CD4-positive, CD25-positive, alpha-beta regulatory T cell (primary cell): Measurements from ENCODE around the gene FEM1C. TPM values are rescaled to one million over a fixed set of nuclear protein-coding genes. Genes with fewer than 3 reads are reported as not detected.

Source experiments
- ATAC-seq, 2 donors: fragments of 150-1000 bp; cut with Tn5 transposase; one replicate each; pipeline ENCODE4 v1.10.0; 2021; ENCODE audit warnings: low read depth in 2 of 2, moderate number of reproducible peaks in 2 of 2, moderate library complexity in 1 of 2
- DNase-seq, 3 donors: peaks; one replicate each; pipeline versions ENCODE4 v3.0.0 to v3.0.0-alpha.2; 2012 to 2022; ENCODE audit warnings: mixed read lengths in 1 of 3
- H3K27ac ChIP-seq: one replicate; pipeline ENCODE4 v1.7.0; 2013; ENCODE audit warnings: mild to moderate bottlenecking, low read length; ENCODE audit not compliant: insufficient read depth, poor library complexity, severe bottlenecking
- H3K27me3 ChIP-seq: one replicate; pipeline ENCODE4 v1.7.0; 2013; ENCODE audit warnings: low read length; ENCODE audit not compliant: control insufficient read depth, insufficient read depth
- H3K36me3 ChIP-seq: one replicate; pipeline ENCODE4 v1.7.0; 2013; ENCODE audit warnings: mild to moderate bottlenecking, low read length, moderate library complexity; ENCODE audit not compliant: control insufficient read depth, insufficient read depth
- H3K4me1 ChIP-seq: 2 replicates; pipeline ENCODE4 v1.7.0; 2013; ENCODE audit warnings: mild to moderate bottlenecking, low read length; ENCODE audit not compliant: insufficient read depth, control insufficient read depth, poor library complexity, severe bottlenecking
- H3K4me3 ChIP-seq: one replicate; pipeline ENCODE4 v1.7.0; 2013; ENCODE audit warnings: low read depth, mild to moderate bottlenecking, low read length, moderate library complexity
- H3K9me3 ChIP-seq, 2 experiments: 1 replicate in 1 of 2; 2 replicates in 1 of 2; pipeline ENCODE4 v1.7.0; 2013; ENCODE audit warnings: low read length in 2 of 2, mild to moderate bottlenecking in 1 of 2, moderate library complexity in 1 of 2; ENCODE audit not compliant: control insufficient read depth in 2 of 2
- H3K27ac Mint-ChIP-seq, 3 donors: one replicate each; pipeline ENCODE4 v1.8.0; 2020 to 2022; ENCODE audit warnings: mild to moderate bottlenecking in 3 of 3, mixed read lengths in 3 of 3, moderate library complexity in 2 of 3
- H3K27me3 Mint-ChIP-seq: one replicate; pipeline ENCODE4 v1.8.0; 2022; ENCODE audit warnings: mild to moderate bottlenecking, mixed read lengths
- H3K36me3 Mint-ChIP-seq: one replicate; pipeline ENCODE4 v1.8.0; 2020; ENCODE audit warnings: mixed read lengths
- H3K4me1 Mint-ChIP-seq, 4 donors: one replicate each; pipeline ENCODE4 v1.8.0; 2020 to 2022; ENCODE audit warnings: mixed read lengths in 4 of 4, mild to moderate bottlenecking in 1 of 4
- H3K4me3 Mint-ChIP-seq, 4 donors: one replicate each; pipeline ENCODE4 v1.8.0; 2020 to 2022; ENCODE audit warnings: mild to moderate bottlenecking in 4 of 4, mixed read lengths in 4 of 4, moderate library complexity in 3 of 4
- H3K9me3 Mint-ChIP-seq, 7 donors: one replicate each; pipeline ENCODE4 v1.8.0; 2020 to 2022; ENCODE audit warnings: mixed read lengths in 7 of 7, mild to moderate bottlenecking in 3 of 7, moderate library complexity in 2 of 7
- polyA plus RNA-seq, 4 donors: library from polyadenylated mRNA; unstranded; fragments of 300-500 nt; fragmentation: Illumina TruSeq; gene quantifications; one replicate each; pipeline ENCODE4 v1.2.3, GENCODE V29; 2021
- total RNA-seq: library from RNA; stranded (reverse); gene quantifications from one replicate; pipeline ENCODE4 v1.2.3, GENCODE V29; 2022

FEM1C gene
- total and polyA plus RNA-seq, 5 donors from 2014 or later, result 0.65 to 40.1 (median 3.5) TPM

DNA sequence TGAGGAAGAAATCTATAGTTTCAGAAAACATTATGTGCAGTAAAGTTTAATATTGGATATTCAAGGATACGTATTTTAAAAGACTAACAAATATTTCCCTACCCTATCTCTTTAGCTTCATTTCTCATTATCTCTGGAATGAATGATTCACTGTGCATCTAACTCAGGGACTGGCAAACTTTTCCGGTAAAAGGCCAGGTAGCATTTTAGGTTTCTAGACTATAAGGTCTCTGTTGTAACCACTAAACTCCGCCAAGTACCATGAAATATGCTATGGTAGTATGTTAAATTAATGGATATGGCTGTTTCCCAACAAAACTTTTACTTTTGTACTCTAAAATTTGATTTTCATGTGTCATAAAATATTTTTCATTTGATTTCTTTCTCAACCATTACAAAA is 13.2 kb downstream of the FEM1C start:
- H3K27me3 ChIP-seq, result no peaks in the 10 kb centered on the region
- no peak overlapping the region for H3K4me3 ChIP-seq
- H3K4me3 Mint-ChIP-seq, result peak overlapping the region in 1 of 4 donors; percentile 56
- H3K27ac Mint-ChIP-seq, result no peak overlapping the region
- H3K4me1 Mint-ChIP-seq, result peaks cover 56 to 86% (median 77%) of the 10 kb centered on the region in 4 donors
- peaks cover 29% of the 10 kb centered on the region for H3K4me1 ChIP-seq
- H3K9me3 Mint-ChIP-seq, result no peaks in the 10 kb centered on the region
- H3K36me3 ChIP-seq, result peaks cover 25% of the 10 kb centered on the region
- no peak overlapping the region for H3K27ac ChIP-seq
- peaks cover 36% of the 10 kb centered on the region for H3K36me3 Mint-ChIP-seq
- no peaks in the 10 kb centered on the region for H3K27me3 Mint-ChIP-seq
- H3K9me3 ChIP-seq, result no peaks in the 10 kb centered on the region
- DNase-seq (no peak), ATAC-seq (no peak)

DNA sequence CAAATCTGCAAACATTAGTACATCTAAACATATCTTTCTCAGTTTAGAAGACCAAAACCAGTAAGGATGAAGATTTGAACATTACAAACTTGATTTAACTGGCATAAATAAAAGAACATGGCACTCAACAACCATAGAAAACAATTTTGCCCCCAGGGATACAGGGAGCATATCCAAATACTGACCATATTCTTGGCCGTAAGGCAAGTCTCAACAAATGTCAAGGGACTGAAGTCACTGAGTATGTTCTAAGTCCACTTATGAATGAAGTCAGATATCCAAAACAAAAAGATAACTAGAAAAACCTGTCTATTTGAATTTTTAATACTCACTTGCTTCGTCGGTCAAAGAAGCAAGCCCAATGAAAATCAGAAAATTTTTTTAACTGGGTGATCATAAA is 14.1 kb downstream of the FEM1C start:
- no peak overlapping the region for H3K27ac ChIP-seq
- no peak overlapping the region for H3K4me3 ChIP-seq
- Mint-ChIP-seq H3K9me3 (no peaks in the 10 kb centered on the region), H3K27ac (peak overlapping the region in 1 of 3 donors; percentile 29), H3K36me3 (peaks cover 28% of the 10 kb centered on the region), H3K4me1 (peaks cover 51 to 78% (median 72%) of the 10 kb centered on the region in 4 donors), H3K4me3 (no peak overlapping the region), H3K27me3 (no peaks in the 10 kb centered on the region)
- no peaks in the 10 kb centered on the region for H3K27me3 ChIP-seq
- peaks cover 23% of the 10 kb centered on the region for H3K36me3 ChIP-seq
- no peak for ATAC-seq
- no peaks in the 10 kb centered on the region for H3K9me3 ChIP-seq
- H3K4me1 ChIP-seq, result peaks cover 24% of the 10 kb centered on the region
- no peak for DNase-seq

DNA sequence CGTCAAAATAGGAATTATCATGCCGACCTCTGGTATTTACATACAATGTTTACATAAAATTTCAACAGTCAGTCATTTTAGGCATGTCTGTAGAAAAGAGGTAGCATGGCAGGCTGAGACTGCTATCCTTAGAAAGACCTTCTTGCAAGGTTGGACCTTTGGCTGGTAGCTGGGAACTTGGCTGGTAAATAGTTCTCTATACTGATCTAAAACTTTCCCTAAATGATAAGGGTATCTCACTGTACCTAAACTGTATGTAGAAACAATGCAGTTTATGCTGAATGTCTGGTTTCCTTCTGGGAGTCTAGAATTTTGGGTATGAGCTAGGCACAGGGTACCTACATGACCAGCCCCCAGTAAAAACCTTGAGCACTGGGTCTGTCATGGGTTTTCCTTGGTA is 18.0 kb downstream of the FEM1C start:
- Mint-ChIP-seq H3K27ac (peak overlapping the region in 1 of 3 donors; percentile 65), H3K36me3 (peaks cover 33% of the 10 kb centered on the region), H3K4me3 (no peak overlapping the region), H3K27me3 (no peaks in the 10 kb centered on the region), H3K9me3 (no peaks in the 10 kb centered on the region), H3K4me1 (peaks cover 35 to 73% (median 64%) of the 10 kb centered on the region in 4 donors)
- ATAC-seq, result no peak
- DNase-seq, result no peak
- Histone ChIP-seq H3K27me3 (no peaks in the 10 kb centered on the region), H3K4me3 (no peak overlapping the region), H3K36me3 (peaks cover 29% of the 10 kb centered on the region), H3K4me1 (peaks cover 26% of the 10 kb centered on the region), H3K9me3 (no peaks in the 10 kb centered on the region), H3K27ac (no peak overlapping the region)

DNA sequence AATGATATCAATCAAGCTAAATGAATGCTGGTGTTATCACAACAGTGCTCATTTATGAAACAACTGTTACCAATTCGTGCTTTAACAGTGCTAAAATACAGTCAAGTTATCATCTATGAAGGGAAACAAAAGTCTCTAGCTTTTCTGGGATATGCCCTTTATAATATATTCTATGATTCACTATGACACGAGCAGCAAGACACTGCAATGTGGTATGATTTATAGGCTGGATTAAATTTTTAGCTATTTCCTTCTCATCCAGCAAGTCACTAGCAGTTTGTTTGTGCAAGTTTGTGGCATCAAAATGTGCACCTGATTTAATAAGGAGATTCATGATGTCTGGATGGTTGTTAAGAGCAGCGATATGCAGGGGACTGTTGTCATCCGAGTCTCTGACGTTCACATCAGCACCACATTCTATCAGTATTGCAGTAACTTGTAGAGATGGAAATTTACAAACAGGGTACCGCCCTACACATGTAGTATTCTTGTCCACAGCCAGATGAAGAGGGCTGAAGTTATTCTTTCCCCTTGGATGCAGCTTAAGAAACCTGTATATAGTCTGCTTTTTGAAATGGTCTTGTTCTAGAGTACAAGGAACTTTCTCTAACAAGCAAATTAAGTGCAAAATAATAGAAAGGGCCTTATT is 20.3 kb downstream of the FEM1C start:
- Mint-ChIP-seq H3K9me3 (no peaks in the 10 kb centered on the region), H3K27ac (no peak overlapping the region), H3K4me1 (peaks cover 27 to 58% (median 48%) of the 10 kb centered on the region in 4 donors), H3K4me3 (peak overlapping the region in 1 of 4 donors; percentile 13), H3K36me3 (peaks cover 37% of the 10 kb centered on the region), H3K27me3 (no peaks in the 10 kb centered on the region)
- ATAC-seq (no peak), DNase-seq (no peak)
- Histone ChIP-seq H3K36me3 (peaks cover 29% of the 10 kb centered on the region), H3K4me3 (no peak overlapping the region), H3K4me1 (peaks cover 21% of the 10 kb centered on the region), H3K9me3 (no peaks in the 10 kb centered on the region), H3K27ac (no peak overlapping the region), H3K27me3 (no peaks in the 10 kb centered on the region)

DNA sequence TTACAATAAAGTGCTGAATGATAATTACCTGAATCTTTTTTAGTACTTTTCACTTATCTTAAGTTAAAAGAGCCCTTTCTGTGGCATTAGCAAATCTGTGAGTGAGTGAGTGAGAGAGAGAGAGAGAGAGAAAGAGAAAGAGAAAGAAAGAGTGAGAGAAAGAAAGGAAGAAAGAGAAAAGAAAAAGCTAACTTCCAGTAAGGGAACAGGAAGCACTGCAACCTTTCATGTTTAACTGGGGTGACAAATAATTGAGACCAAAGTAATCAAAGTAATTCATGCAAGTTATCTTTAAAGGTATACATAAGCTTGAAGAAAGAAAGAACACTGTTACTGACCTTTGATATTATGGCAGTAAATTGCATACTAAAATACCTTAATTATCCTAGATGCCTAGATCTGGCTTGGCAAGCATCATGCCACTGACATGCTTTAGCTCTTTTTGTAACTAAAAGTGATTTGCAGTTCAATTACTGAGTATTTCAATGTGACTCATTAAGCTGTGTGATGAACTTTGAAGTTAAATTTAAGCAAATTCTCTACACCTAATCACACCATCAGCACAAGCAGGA is 21.7 kb downstream of the FEM1C start:
- H3K4me3 Mint-ChIP-seq, result peak overlapping the region in 1 of 4 donors; percentile 13
- peaks cover 24% of the 10 kb centered on the region for H3K36me3 Mint-ChIP-seq
- H3K27ac Mint-ChIP-seq, result peak overlapping the region in 2 of 3 donors; percentile 31 to 78
- Histone ChIP-seq H3K4me3 (peak overlapping the region; percentile 11), H3K36me3 (peaks cover 32% of the 10 kb centered on the region), H3K27ac (no peak overlapping the region), H3K27me3 (no peaks in the 10 kb centered on the region), H3K4me1 (peaks cover 21% of the 10 kb centered on the region), H3K9me3 (no peaks in the 10 kb centered on the region)
- DNase-seq (no peak), ATAC-seq (no peak)
- peaks cover 18 to 45% (median 35%) of the 10 kb centered on the region in 4 donors for H3K4me1 Mint-ChIP-seq
- H3K27me3 Mint-ChIP-seq, result no peaks in the 10 kb centered on the region
- H3K9me3 Mint-ChIP-seq, result no peaks in the 10 kb centered on the region

DNA sequence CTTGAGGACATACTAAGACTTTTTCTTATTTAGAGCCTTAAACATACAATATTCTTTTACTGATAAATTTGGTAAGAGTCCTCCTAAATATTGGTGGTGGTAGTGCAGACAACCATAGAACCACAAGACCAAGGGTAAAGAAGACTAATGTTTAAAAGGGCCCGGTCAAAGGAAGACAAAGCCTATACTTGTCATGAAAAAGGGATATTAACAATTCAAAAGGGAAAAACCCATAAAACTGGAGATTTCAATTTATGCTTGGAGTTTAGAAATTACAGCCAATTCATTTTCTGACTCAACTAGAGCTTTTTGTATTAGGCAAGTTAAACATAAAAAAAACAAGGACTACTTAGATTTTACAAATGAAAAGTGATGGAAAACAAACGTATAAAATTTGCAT is 24.4 kb downstream of the FEM1C start:
- ATAC-seq (no peak), DNase-seq (no peak)
- Mint-ChIP-seq H3K4me3 (no peak overlapping the region), H3K27ac (peak overlapping the region in 1 of 3 donors; percentile 16), H3K36me3 (peaks cover 21% of the 10 kb centered on the region), H3K27me3 (no peaks in the 10 kb centered on the region), H3K4me1 (peaks cover 20 to 42% (median 26%) of the 10 kb centered on the region in 4 donors), H3K9me3 (peaks cover 0 to 2% (median 0%) of the 10 kb centered on the region in 7 donors)
- H3K4me1 ChIP-seq, result peaks cover 12% of the 10 kb centered on the region
- no peak overlapping the region for H3K4me3 ChIP-seq
- H3K27me3 ChIP-seq, result no peaks in the 10 kb centered on the region
- H3K36me3 ChIP-seq, result peaks cover 21% of the 10 kb centered on the region
- H3K27ac ChIP-seq, result no peak overlapping the region
- H3K9me3 ChIP-seq, result no peaks in the 10 kb centered on the region

DNA sequence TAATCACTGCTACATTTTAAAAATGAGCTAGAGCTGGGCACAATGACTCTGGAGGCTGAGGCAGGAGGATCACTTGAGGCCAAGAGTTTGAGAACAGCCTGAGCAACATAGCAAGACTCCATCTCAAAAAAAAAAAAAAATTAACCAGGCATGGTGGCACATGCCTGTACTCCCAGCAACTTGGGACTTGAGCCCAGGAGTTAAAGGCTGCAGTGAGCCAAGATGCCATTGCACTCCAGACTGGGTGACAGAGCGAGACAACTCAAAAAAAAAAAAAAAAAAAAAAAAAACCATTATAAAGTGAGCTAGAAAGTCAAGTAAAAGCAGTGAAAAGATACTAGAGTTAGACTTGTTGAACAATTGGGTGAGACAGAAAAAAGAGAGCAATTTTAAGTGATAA is 28.2 kb downstream of the FEM1C start:
- H3K9me3 Mint-ChIP-seq, result peaks cover 0 to 5% (median 2%) of the 10 kb centered on the region in 7 donors
- peaks cover 3% of the 10 kb centered on the region for H3K36me3 Mint-ChIP-seq
- Histone ChIP-seq H3K4me1 (no peaks in the 10 kb centered on the region), H3K36me3 (peaks cover 3% of the 10 kb centered on the region), H3K9me3 (no peaks in the 10 kb centered on the region), H3K27me3 (no peaks in the 10 kb centered on the region), H3K4me3 (no peak overlapping the region), H3K27ac (no peak overlapping the region)
- ATAC-seq, result no peak
- peaks cover 0 to 16% (median 6%) of the 10 kb centered on the region in 4 donors for H3K4me1 Mint-ChIP-seq
- H3K27ac Mint-ChIP-seq, result no peak overlapping the region
- H3K27me3 Mint-ChIP-seq, result no peaks in the 10 kb centered on the region
- no peak for DNase-seq
- H3K4me3 Mint-ChIP-seq, result no peak overlapping the region

DNA sequence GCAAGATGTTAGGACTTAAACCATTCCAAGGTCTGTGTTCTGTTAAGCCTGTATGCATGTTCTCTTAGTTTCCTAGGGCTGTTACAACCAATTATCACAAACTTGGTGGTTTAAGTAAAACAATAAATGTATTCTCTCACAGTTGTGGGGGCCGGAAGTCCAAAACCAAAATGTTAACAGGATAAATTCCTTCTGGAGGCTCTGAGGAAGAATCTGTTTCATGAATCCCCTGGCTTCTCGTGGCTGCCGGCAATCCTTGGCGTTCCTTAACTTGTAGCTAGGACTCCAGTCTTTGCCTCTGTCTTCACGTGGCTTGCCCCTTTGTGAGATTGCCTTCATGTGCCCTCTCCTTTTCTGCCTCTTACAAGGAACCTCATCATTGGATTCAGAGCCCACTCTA is 30.4 kb downstream of the FEM1C start:
- Histone ChIP-seq H3K36me3 (peaks cover 3% of the 10 kb centered on the region), H3K4me1 (no peaks in the 10 kb centered on the region), H3K4me3 (no peak overlapping the region), H3K9me3 (no peaks in the 10 kb centered on the region), H3K27ac (no peak overlapping the region), H3K27me3 (no peaks in the 10 kb centered on the region)
- peaks cover 0 to 7% (median 2%) of the 10 kb centered on the region in 7 donors for H3K9me3 Mint-ChIP-seq
- H3K27me3 Mint-ChIP-seq, result peaks cover 2% of the 10 kb centered on the region
- ATAC-seq, result no peak
- no peak overlapping the region for H3K4me3 Mint-ChIP-seq
- H3K27ac Mint-ChIP-seq, result no peak overlapping the region
- no peak for DNase-seq
- H3K36me3 Mint-ChIP-seq, result no peaks in the 10 kb centered on the region
- peaks cover 0 to 12% (median 3%) of the 10 kb centered on the region in 4 donors for H3K4me1 Mint-ChIP-seq
